HG03432 (cell line): ENCODE data around the gene BTBD1.

Experiments
- ATAC-seq: cut with Tn5 transposase; IDR thresholded peaks from one replicate; pipeline ENCODE4 v1.9.1; 2021; ENCODE audit warnings: mild to moderate bottlenecking, moderate library complexity; ENCODE audit not compliant: unreplicated experiment

The BTBD1 gene

DNA sequence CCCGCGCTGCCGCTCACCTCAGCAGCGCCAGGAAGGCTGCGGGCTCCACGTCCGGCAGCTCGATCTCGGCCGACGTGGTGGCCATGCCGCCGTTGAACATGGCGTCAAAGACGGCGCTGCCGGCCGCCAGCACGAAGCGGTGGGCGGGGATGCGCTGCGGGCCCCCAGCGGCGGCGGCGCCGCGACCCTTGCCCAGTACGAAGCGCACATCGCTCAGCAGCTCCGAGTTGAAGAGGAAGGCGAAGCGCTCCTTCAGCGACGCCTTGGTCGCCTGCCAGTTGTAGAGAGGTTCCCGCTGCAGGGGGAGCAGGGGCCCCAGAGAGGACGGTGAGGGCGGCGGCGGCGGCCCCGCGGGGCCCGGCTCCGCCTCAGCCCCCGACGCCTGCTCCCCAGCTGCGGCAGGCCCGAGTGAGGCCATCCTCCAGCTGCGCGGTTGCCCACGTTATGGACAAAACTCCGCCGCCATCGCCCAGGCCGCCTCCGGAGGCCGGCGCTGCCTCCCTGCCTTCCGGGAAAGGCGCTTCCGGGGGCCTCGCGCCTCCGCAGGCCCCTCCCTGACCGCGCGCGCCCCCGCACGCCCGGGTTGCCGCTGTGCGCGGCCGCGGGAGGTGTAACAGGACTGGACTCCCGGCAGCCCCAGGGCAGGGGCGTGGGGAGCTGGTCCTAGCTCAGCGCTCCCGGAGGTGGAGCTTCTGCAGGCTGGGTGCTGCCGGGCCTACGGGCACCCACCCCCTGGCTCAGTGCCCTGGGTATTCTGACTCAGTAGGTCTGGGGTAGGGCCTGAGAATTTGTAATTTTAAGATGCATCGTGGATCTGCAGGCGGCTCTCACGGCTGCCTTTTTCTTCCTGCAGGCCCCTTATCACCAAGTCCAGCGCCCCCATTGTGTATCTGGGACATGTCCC lies at the start of gene BTBD1:
TSS of gene BTBD1 (minus strand) at position 519 of the 904 bp plus-strand sequence. CDS start at position 418, 101 bp downstream.
- peak; percentile 88 for ATAC-seq

GRCh38 chr15:83115831-83116565 lies 48.9 kb upstream of the BTBD1 start:
- ATAC-seq, result peak; percentile 81

GRCh38 chr15:83115410-83115809 lies 48.4 kb upstream of the BTBD1 start:
- no peak for ATAC-seq

DNA sequence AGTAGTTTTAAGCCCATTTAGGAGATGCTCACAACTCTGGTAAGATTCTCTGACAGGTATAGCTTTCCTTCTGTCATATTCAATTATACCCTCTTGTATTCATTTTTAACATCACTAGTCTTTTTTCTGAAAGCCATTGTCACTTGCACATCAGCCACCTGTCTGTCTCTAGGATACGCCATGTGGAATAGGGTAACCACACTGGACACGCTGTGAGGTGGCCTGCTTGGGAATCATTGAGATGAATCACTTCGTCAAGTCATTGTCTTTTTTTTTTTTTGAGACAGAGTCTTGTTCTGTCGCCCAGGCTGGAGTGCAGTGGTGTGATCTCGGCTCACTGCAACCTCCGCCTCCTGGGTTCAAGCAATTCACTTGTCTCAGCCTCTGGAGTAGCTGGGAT lies 47.8 kb upstream of the BTBD1 start:
- ATAC-seq, result no peak

GRCh38 chr15:83113881-83114674 lies 47.0 kb upstream of the BTBD1 start:
- no peak for ATAC-seq

DNA sequence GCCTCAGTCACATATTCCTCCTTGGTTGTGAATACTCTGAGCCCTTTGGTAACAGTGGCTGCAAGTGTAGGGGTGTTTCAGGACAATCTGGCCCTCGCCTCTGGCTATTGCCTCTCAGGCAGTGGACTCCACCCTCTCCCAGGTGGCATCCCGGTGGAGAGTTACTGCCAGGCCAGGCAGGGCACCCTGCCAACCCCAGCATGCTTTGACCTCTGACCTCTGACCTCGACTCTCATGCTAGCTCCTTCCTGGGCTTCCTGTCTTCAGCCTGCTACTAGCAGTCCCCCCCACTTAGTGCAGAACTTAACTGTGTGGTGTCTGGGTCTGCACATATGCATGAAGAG lies 45.9 kb upstream of the BTBD1 start:
- no peak for ATAC-seq

- ATAC-seq, result no peak
Measured at GRCh38 chr15:83112233-83112955, 45.3 kb upstream of the BTBD1 start.

GRCh38 chr15:83111149-83111548 lies 44.1 kb upstream of the BTBD1 start:
- no peak for ATAC-seq

DNA sequence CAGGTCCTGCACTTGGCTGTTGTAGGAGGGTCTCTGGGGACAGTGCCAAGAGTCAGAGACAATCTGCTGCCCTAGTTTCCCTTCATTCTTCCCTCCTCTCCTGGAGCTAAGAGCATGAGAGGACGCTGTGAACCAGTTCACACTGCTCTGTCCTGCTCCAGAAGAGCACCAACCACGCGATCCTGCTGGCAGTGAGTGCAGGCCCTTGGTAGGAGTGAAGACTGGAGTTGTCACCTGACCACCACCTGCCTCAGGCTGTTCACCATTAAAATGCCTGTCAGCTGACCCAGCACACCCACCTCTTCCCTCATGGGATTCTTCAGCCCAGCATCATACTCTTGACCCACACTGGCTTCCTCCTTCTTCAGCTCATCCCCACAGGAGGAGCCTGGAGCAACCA lies 43.3 kb upstream of the BTBD1 start:
- ATAC-seq, result no peak

DNA sequence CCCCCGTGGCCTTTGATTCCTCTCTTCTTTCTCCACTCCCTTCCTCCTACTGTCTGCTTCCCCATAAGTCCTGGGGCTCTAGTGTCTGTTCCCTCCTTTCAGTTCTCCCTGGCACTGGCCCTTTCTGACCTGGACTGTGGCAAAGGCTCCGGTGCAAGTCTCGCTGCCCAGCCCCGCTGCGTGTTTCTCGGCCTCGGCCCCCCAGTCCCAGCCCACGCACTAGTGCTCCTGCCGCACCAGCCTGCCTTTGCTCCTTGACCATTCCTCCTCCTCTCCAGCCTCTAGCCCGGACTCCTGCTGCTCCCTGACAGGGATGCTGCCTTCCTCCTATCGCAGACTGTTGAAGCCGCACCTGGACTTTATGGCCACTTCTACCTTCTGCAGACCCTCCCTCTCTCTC lies 42.5 kb upstream of the BTBD1 start:
- no peak for ATAC-seq

- peak; percentile 71 for ATAC-seq
Measured at GRCh38 chr15:83108266-83109219, 41.5 kb upstream of the BTBD1 start.

- peak; percentile 13 for ATAC-seq
Measured at GRCh38 chr15:83107841-83108181, 40.8 kb upstream of the BTBD1 start.

GRCh38 chr15:83106994-83107840 lies 40.2 kb upstream of the BTBD1 start, which contains the start of gene TM6SF1:
TM6SF1 (plus strand) TSS chr15:83107645; CDS start chr15:83107681, 36 bp downstream.
- ATAC-seq, result peak; percentile 56

- no peak for ATAC-seq
Measured at GRCh38 chr15:83105440-83105839, 38.4 kb upstream of the BTBD1 start.

DNA sequence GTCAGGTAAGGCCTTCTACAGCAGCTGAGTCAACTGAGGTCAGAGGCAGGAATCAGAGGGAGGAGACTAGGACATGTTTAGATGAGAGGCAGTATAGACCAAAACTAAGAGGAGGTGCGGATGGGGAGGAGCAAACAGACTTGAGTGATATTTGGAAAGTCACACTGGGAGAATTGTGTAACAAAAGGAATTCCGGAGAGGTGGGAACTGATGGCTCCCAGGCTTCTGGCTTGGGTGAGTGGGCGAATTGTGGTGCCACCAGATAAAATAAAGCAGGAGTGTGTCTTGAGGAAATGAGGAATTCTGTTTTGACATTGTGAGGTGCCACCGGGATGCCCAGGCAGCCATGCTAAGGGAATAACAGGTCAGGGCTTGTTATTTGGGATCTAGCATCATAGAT lies 37.1 kb upstream of the BTBD1 start:
- ATAC-seq, result no peak

DNA sequence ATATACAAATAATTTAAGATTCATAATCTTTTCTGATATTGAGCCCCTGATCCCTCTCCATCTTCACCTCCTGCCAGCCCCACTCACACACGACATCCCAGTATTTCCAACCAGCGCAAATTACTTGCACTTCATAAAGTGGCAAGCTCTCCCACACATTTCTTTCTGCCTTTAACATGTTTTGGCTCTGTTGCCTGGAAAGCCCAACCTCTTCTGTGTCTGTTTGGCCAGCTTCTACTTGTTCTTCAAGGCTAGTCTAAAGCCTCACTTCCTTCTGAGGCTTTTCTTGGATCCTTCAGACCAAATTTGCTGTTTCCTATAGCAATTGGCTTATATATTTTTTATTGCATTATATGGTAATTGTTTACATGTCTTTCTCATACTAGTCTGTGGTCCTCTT lies 35.3 kb upstream of the BTBD1 start:
- ATAC-seq, result no peak

DNA sequence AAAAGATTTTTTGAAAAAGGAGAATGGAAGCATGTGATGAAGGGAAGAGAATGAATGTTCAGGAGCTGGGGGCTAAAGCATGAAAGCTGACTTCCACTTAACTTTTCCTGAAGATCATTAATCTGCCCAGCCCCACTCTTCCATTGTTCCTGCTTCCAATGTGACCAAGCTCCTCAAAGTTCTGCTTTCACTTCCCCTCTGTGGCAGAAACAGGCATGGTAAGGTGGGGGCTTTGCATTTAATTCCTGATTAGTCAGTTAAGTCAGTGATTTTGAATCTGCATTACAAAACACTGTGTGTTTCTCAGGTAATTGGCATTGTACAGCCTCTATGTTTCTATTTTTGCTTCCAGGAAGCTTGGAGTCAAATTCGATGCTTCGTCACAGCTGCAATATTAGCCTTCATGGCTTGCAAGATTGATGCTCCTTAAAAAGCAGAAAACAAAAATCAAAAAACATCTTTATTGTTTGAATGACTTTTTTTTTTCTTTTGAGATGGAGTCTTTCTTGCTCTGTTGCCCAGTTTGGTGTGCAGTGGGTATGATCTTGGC lies 33.1 kb upstream of the BTBD1 start:
- ATAC-seq, result no peak

GRCh38 chr15:83099290-83099689 lies 32.2 kb upstream of the BTBD1 start:
- ATAC-seq, result no peak
